Immature natural killer cell (primary cell): ENCODE results near the gene PNPLA8. TPM values are rescaled to one million over a fixed set of nuclear protein-coding genes. Genes with fewer than 3 reads are reported as not detected.

Experiments used
- DNase-seq, 3 donors: peaks; one replicate each; pipeline ENCODE4 v3.0.0; 2022; ENCODE audit warnings: mixed read lengths in 1 of 3
- H3K27ac Mint-ChIP-seq, 6 donors: one replicate each; pipeline ENCODE4 v1.8.0; 2020; ENCODE audit warnings: mixed read lengths in 6 of 6, mild to moderate bottlenecking in 5 of 6, inconsistent platforms in 4 of 6, moderate library complexity in 3 of 6
- H3K27me3 Mint-ChIP-seq, 3 donors: one replicate each; pipeline ENCODE4 v1.8.0; 2020 to 2021; ENCODE audit warnings: low read depth in 3 of 3, mild to moderate bottlenecking in 3 of 3, mixed read lengths in 3 of 3, moderate library complexity in 3 of 3, inconsistent platforms in 1 of 3
- H3K36me3 Mint-ChIP-seq, 3 donors: one replicate each; pipeline ENCODE4 v1.8.0; 2020; ENCODE audit warnings: mixed read lengths in 3 of 3, inconsistent platforms in 2 of 3, mild to moderate bottlenecking in 2 of 3
- H3K4me1 Mint-ChIP-seq, 2 donors: one replicate each; pipeline ENCODE4 v1.8.0; 2020; ENCODE audit warnings: inconsistent platforms in 2 of 2, mild to moderate bottlenecking in 2 of 2, mixed read lengths in 2 of 2, moderate library complexity in 1 of 2
- H3K4me3 Mint-ChIP-seq, 5 donors: one replicate each; pipeline ENCODE4 v1.8.0; 2020; ENCODE audit warnings: mild to moderate bottlenecking in 5 of 5, mixed read lengths in 5 of 5, inconsistent platforms in 3 of 5, moderate library complexity in 3 of 5
- H3K9me3 Mint-ChIP-seq, 6 donors: one replicate each; pipeline ENCODE4 v1.8.0; 2020; ENCODE audit warnings: mild to moderate bottlenecking in 6 of 6, mixed read lengths in 6 of 6, inconsistent platforms in 4 of 6, moderate library complexity in 3 of 6
- polyA plus RNA-seq, 3 donors: library from polyadenylated mRNA; unstranded; fragments of 300-500 nt; fragmentation: Illumina TruSeq; gene quantifications; one replicate each; pipeline ENCODE4 v1.2.3, GENCODE V29; 2021

Gene PNPLA8
- polyA plus RNA-seq, 3 donors from 2014 or later, result 16.8 to 35.4 (median 31.7) TPM

DNA sequence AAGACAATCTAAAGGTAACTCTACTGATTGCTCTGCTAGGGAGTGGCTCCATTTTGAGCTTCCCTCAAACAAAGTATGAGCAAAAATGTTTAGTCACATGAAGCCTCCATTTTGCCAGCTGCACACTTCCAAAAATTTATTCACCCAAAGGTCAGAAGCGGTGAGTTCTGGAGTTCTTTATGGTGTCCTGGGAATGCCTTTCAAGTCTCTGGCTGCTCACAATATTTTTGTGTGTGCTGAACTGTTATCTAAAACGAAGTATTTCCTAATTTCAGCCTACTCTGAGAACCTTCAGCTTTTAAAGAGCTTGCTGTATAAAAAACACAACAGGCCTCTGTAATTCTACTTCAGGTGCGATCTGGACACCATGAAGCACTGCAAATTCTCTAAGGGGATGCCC lies 85.3 kb downstream of the PNPLA8 start:
- DNase-seq, result no peak
- no peaks in the 10 kb centered on the region for H3K4me1 Mint-ChIP-seq
- H3K27me3 Mint-ChIP-seq, result peaks cover 0 to 3% (median 2%) of the 10 kb centered on the region in 3 donors
- peaks cover 0 to 1% (median 0%) of the 10 kb centered on the region in 6 donors for H3K9me3 Mint-ChIP-seq
- no peak overlapping the region for H3K4me3 Mint-ChIP-seq
- H3K36me3 Mint-ChIP-seq, result no peaks in the 10 kb centered on the region
- no peak overlapping the region for H3K27ac Mint-ChIP-seq

DNA sequence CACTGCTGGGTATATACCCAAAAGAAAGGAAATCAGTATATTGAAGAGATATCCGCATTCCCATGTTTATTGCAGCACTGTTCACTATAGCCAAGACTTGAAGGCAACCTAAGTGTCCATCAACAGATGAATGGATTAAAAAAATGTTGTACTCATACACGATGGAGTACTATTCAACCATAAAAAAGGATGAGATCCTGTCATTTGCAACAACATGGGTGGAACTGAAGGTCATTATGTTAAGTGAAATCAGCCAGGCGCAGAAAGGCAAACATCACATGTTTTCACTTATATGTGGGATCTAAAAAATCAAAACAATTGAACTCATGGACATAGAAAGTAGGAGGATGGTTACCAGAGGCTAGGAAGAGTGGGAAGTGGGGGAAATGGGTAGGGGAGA lies 89.0 kb downstream of the PNPLA8 start:
- DNase-seq, result no peak
- H3K36me3 Mint-ChIP-seq, result no peaks in the 10 kb centered on the region
- peaks cover 0 to 2% (median 0%) of the 10 kb centered on the region in 6 donors for H3K9me3 Mint-ChIP-seq
- H3K4me1 Mint-ChIP-seq, result no peaks in the 10 kb centered on the region
- no peak overlapping the region for H3K4me3 Mint-ChIP-seq
- H3K27ac Mint-ChIP-seq, result no peak overlapping the region
- H3K27me3 Mint-ChIP-seq, result peaks cover 0 to 7% (median 2%) of the 10 kb centered on the region in 3 donors

- Mint-ChIP-seq H3K4me1 (no peaks in the 10 kb centered on the region), H3K4me3 (no peak overlapping the region), H3K27me3 (peaks cover 2 to 13% (median 3%) of the 10 kb centered on the region in 3 donors), H3K9me3 (peaks cover 0 to 2% (median 0%) of the 10 kb centered on the region in 6 donors), H3K27ac (no peak overlapping the region), H3K36me3 (no peaks in the 10 kb centered on the region)
- no peak for DNase-seq
Observed at GRCh38 chr7:108434010-108434409, 91.9 kb downstream of the PNPLA8 start.

- H3K9me3 Mint-ChIP-seq, result peaks cover 0 to 2% (median 0%) of the 10 kb centered on the region in 6 donors
- H3K27ac Mint-ChIP-seq, result no peak overlapping the region
- no peak overlapping the region for H3K4me3 Mint-ChIP-seq
- no peaks in the 10 kb centered on the region for H3K36me3 Mint-ChIP-seq
- no peak for DNase-seq
- H3K4me1 Mint-ChIP-seq, result no peaks in the 10 kb centered on the region
- H3K27me3 Mint-ChIP-seq, result peaks cover 0 to 23% (median 5%) of the 10 kb centered on the region in 3 donors
Observed at GRCh38 chr7:108431099-108431498, 94.8 kb downstream of the PNPLA8 start.

DNA sequence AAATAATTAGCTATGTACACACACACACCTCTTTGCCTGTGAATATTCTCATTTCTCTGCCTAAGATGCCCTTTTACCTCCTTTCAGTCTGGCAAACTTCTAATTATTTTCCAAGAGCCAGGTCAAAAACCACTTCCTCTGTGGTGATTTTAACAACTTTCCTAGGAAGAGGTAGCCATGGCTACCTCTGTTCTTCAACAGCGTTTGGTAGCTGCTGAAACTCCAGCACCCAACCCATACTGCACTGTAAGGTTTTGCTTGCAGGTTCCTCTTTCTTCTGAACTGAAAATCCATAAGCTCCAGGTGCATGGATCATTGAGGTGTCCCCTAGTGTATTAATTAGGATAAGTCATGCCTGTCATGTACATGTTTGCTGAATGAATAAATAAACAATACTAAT lies 95.3 kb downstream of the PNPLA8 start:
- H3K9me3 Mint-ChIP-seq, result peaks cover 0 to 2% (median 0%) of the 10 kb centered on the region in 6 donors
- no peak overlapping the region for H3K4me3 Mint-ChIP-seq
- H3K4me1 Mint-ChIP-seq, result no peaks in the 10 kb centered on the region

DNA sequence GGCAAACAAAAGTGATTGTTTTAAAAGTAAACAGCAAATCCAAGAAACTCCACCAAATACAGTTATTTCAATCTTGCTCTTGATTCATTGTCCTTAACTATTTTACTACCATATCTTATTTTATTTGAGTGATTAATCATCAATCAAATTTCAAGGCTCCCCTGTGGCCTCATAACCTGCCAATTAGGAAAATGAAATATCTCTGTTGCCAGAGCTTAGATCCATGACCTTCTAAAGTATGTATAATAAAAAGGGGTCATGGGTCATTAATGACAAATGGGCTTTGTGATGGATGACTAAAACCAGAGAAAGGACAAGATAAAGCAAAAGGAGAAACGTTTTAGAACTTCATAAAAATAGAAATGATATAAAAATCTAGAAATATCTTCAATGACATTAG lies 98.2 kb downstream of the PNPLA8 start:
- Mint-ChIP-seq H3K27me3 (peaks cover 0 to 18% (median 5%) of the 10 kb centered on the region in 3 donors), H3K9me3 (peaks cover 0 to 1% (median 0%) of the 10 kb centered on the region in 6 donors)

More for the DNA sequence above, 95.3 kb downstream of the PNPLA8 start:
- Mint-ChIP-seq H3K27ac (no peak overlapping the region), H3K36me3 (no peaks in the 10 kb centered on the region), H3K27me3 (peaks cover 0 to 23% (median 5%) of the 10 kb centered on the region in 3 donors)
- DNase-seq, result no peak

DNA sequence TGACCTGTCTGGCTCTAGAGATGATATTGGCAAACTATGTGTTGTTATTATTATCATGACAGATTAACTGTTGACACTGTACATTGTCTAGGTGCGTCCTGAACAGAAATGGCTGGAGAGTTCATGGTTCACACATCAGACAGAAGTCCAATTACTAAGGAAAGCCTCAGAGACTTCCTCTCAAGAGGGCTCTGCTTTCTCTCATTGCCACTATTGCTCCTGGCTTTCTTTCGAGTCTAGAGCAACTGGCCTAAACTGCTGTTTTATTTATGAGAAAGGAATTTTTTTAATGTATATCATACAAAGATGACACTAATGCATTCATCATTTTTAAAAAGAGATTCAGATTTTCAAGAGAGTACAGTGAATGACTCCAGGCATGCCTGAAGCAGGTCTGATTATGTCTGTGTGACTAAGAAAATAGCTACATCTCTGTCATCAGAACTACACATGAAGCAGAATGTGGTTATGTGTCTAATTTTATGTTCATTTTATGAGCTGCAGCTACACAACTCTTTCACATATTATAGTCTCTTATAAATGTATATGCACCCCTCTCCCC lies 100.1 kb downstream of the PNPLA8 start:
- no peaks in the 10 kb centered on the region for H3K36me3 Mint-ChIP-seq
- DNase-seq, result no peak
- H3K4me1 Mint-ChIP-seq, result no peaks in the 10 kb centered on the region
- H3K27ac Mint-ChIP-seq, result no peak overlapping the region
- H3K27me3 Mint-ChIP-seq, result peaks cover 2 to 15% (median 2%) of the 10 kb centered on the region in 3 donors
- no peak overlapping the region for H3K4me3 Mint-ChIP-seq
- H3K9me3 Mint-ChIP-seq, result peaks cover 0 to 1% (median 0%) of the 10 kb centered on the region in 6 donors

More for the DNA sequence above, 98.2 kb downstream of the PNPLA8 start:
- H3K4me1 Mint-ChIP-seq, result no peaks in the 10 kb centered on the region
- no peak for DNase-seq
- H3K36me3 Mint-ChIP-seq, result no peaks in the 10 kb centered on the region
- H3K4me3 Mint-ChIP-seq, result no peak overlapping the region
- no peak overlapping the region for H3K27ac Mint-ChIP-seq

DNA sequence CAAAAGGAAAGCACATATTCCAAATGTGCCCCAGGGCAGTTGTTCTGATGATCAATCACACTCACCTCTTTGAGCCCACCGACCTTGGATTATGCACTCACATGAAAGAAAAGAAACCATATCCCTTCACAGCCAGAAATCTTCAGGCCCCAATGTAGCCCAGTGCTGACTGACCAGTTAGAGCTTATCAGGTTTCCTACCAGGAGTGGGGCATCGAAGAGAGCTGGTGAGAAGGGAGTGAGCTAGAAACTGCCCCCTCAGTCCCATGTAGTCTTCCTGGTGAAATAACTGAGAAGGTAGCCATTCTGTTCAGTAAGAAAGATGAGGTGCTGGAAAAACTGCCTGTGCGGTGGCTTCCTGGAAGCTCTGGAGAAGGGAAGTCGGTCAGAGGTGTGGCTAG lies 101.9 kb downstream of the PNPLA8 start:
- peaks cover 0 to 1% (median 0%) of the 10 kb centered on the region in 6 donors for H3K9me3 Mint-ChIP-seq
- H3K4me3 Mint-ChIP-seq, result no peak overlapping the region
- peaks cover 2 to 26% (median 3%) of the 10 kb centered on the region in 3 donors for H3K27me3 Mint-ChIP-seq
- H3K36me3 Mint-ChIP-seq, result no peaks in the 10 kb centered on the region
- DNase-seq, result no peak
- no peaks in the 10 kb centered on the region for H3K4me1 Mint-ChIP-seq
- H3K27ac Mint-ChIP-seq, result no peak overlapping the region

DNA sequence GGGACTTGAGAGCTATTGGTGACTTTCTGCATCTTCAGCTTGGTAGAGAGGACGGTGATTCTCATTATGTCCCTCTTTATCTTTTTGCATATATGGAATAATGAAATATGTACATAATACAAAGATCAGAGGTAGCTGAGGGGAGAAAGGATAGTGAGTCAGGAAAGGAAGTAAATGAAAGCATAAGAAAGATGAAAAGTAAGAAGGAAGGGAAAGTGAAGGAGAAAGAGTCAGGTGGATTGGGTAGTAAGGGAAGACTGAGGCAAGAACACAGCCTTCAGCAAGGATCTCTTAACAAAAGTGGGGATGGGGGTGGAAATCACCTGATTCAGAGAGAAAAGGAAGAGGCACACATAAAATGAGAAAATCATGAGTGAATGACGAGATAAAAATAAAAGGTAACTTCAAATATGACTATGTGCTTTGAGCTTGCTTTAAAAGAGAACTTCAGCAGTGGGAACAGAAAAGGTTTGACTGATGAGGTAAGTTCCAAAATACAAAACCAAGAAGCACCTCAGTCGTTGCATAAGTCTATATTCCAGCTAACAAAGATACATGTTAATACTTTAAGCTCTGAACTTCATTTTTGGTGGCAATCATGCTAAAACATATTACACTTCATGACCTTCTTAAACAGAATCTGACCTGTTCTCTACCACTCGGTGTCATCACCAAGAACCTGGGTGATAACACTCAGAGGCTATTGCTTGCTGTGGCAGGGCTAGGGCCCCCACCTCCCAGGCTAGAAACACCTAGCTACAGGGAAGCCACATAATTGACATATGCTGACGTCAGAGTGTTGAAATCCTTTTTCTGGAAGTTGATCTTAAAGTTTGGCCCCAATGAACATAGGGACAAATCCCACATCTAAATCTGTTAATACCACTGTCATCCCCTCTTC lies 102.6 kb downstream of the PNPLA8 start:
- Mint-ChIP-seq H3K36me3 (no peaks in the 10 kb centered on the region), H3K4me1 (no peaks in the 10 kb centered on the region), H3K9me3 (peaks cover 0 to 1% (median 0%) of the 10 kb centered on the region in 6 donors), H3K4me3 (no peak overlapping the region), H3K27me3 (peaks cover 2 to 25% (median 5%) of the 10 kb centered on the region in 3 donors), H3K27ac (no peak overlapping the region)
- DNase-seq, result no peak

DNA sequence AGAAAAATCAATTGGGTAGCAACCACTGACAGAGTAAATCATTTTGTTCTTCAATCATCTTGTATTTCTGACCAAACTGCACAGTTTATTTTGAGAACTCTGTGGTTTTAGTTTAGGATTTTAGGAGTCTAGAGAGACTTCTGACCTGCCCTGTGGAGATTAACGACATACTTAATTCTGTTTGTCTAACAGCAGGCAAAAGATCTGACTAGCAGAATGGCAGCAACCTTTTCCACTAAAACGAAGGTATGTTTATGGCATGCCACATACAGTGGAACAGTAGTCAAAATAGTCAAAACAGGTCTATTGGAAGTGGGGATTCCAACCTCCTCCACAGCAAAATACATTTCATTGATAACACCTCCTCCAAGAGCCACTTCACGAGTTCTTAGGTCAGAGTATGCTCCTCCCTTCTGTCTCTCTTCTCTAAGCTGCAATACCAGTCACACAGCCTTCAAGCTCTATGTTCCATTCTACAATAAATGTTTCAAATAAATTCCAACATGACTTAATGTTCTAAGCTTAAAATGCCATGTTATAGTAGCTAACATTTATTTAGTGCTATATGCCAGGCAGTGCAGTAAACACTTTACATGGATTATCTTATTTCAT lies 104.1 kb downstream of the PNPLA8 start:
- Mint-ChIP-seq H3K27me3 (peaks cover 2 to 23% (median 4%) of the 10 kb centered on the region in 3 donors), H3K4me1 (no peaks in the 10 kb centered on the region), H3K36me3 (no peaks in the 10 kb centered on the region), H3K27ac (no peak overlapping the region), H3K4me3 (no peak overlapping the region), H3K9me3 (peaks cover 0 to 1% (median 0%) of the 10 kb centered on the region in 6 donors)
- DNase-seq, result no peak

Other genes starting within 250 kb of the PNPLA8 start
- gene NRCAM, start 69.7 kb downstream of the PNPLA8 start, polyA plus RNA-seq, result not detected
- gene THAP5, start 43.6 kb upstream of the PNPLA8 start, polyA plus RNA-seq, result 10 to 100 TPM in 2 of 3 donors, 1 to 10 TPM in 1; 5.5 to 21.3 (median 13.2) TPM
- 10 to 100 TPM; 40.7 to 71.3 (median 51.5) TPM for gene DNAJB9, start 43.7 kb upstream of the PNPLA8 start, polyA plus RNA-seq